GM12878 (cell line): ENCODE results near the gene NDUFB11. TPM values are rescaled to one million over a fixed set of nuclear protein-coding genes. Genes with fewer than 3 reads are reported as not detected.

Experiments
- BHLHE40 ChIP-seq, 2 experiments: fragments of 450-650 bp in 1 of 2; IDR thresholded peaks; 2 replicates each; pipeline ENCODE4 v1.6.1; 2011 to 2017; ENCODE audit warnings: low read depth in 2 of 2, borderline replicate concordance in 1 of 2, improper control_type of control experiment in 1 of 2, low read length in 1 of 2, mild to moderate bottlenecking in 1 of 2
- CBX5 ChIP-seq: sonication (generic); IDR thresholded peaks from 2 replicates; pipeline ENCODE4 v1.6.1; 2016; ENCODE audit warnings: low read depth, moderate library complexity, mild to moderate bottlenecking, inconsistent platforms
- CTCF ChIP-seq, 3 experiments: IDR thresholded peaks in 2 of 3; conservative IDR thresholded peaks in 1 of 3; 2 replicates each; pipeline ENCODE4 v1.5.1; 2011; ENCODE audit warnings: low read depth in 3 of 3, low read length in 3 of 3, mild to moderate bottlenecking in 3 of 3, control low read depth in 2 of 3, moderate library complexity in 2 of 3, inconsistent platforms in 1 of 3, mixed read lengths in 1 of 3; ENCODE audit not compliant: control insufficient read depth in 2 of 3, insufficient read depth in 1 of 3; ENCODE audit errors: extremely low read depth in 1 of 3
- NFYA ChIP-seq: IDR thresholded peaks from 2 replicates; pipeline ENCODE4 v1.6.1; 2011; ENCODE audit warnings: low read depth, mild to moderate bottlenecking, low read length, improper control_type of control experiment, borderline replicate concordance
- NR2C2 ChIP-seq: IDR thresholded peaks from 2 replicates; pipeline ENCODE4 v1.6.1; 2011; ENCODE audit warnings: borderline replicate concordance, low read depth; ENCODE audit not compliant: control insufficient read depth, insufficient read length
- RAD21 ChIP-seq: IDR thresholded peaks from 2 replicates; pipeline ENCODE4 v1.6.1; 2011; ENCODE audit warnings: mild to moderate bottlenecking, low read depth, low read length, moderate library complexity; ENCODE audit not compliant: insufficient read depth
- RFX5 ChIP-seq: IDR thresholded peaks from 2 replicates; pipeline ENCODE4 v1.6.1; 2011; ENCODE audit warnings: low read depth, low read length, improper control_type of control experiment
- ZBTB4 ChIP-seq: fragments of 450-650 bp; formaldehyde crosslinking; IDR thresholded peaks from 2 replicates; pipeline ENCODE4 v1.4.0; 2022; ENCODE audit warnings: mild to moderate bottlenecking, moderate library complexity
- polyA plus RNA-seq, 11 experiments: library from polyadenylated mRNA; depleted of rRNA in 4 of 11; unstranded in 6 of 11; stranded (reverse) in 5 of 11; fragments of >200 nt; fragmentation: Nextera tagmentation in 4 of 11; fragmentation: Illumina TruSeq in 1 of 11; extraction: Ambion mirVana in 4 of 11; extraction: Trizol in 1 of 11; gene quantifications; 1 replicate in 1 of 11; 2 replicates in 10 of 11; pipeline versions ENCODE4 v1.2.1 to v1.2.3, GENCODE V29; 2011 to 2016; ENCODE audit warnings: inconsistent platforms in 2 of 11, missing spikeins in 2 of 11, low read depth in 1 of 11
- small RNA-seq: library from RNA; depleted of rRNA; stranded (forward); fragments of <200 nt; gene quantifications from one replicate; pipeline ENCODE3, GENCODE V24; 2014
- total RNA-seq, 4 experiments: library from RNA; depleted of rRNA in 3 of 4; stranded (reverse); fragments of >200 nt in 3 of 4; fragmentation: Illumina TruSeq in 1 of 4; extraction: Trizol in 1 of 4; gene quantifications; 2 replicates each; pipeline versions ENCODE4 v1.2.1 to v1.2.3, GENCODE V29; 2013 to 2021

Gene NDUFB11
- total and polyA plus RNA-seq, 10 of the 15 experiments (the other 5 are each of a cell fraction or from before 2014, with no cell fraction given): 16.1 to 202 (median 83.3) TPM

GRCh38 chrX:47093248-47093647 is 51.3 kb downstream of the NDUFB11 start (continued):
- TF ChIP-seq CTCF (IDR thresholded peaks at IDR 0.05 in 2 of 3, conservative IDR thresholded peaks at IDR 0.05 in 1 of 3; ENCODE audit: control insufficient read depth in 2 of 3, extremely low read depth in 1 of 3, insufficient read depth in 1 of 3, low read depth in 3 of 3, low read length in 3 of 3) (peak; percentile 37 to 51 (median 49); a peak in 5 of 6 replicates), NFYA (no peak), NR2C2 (no peak), RFX5 (no peak), BHLHE40 (IDR thresholded peaks at IDR 0.05; ENCODE audit: borderline replicate concordance in 1 of 2, low read depth in 2 of 2, low read length in 1 of 2) (no peak), ZBTB4 (CRISPR knock-in tag) (no peak), RAD21 (peak; percentile 57), CBX5 (no peak)

Small RNA genes lying within 50 kb of the gene (small RNA-seq; reads per million reads assigned to genes)
- gene RNU12-2P: not detected

Other genes starting within 250 kb of the NDUFB11 start
- gene JADE3, start 232.3 kb downstream of the NDUFB11 start, total RNA-seq (2014; rRNA removed): 0.51 and 0.54 TPM in 2 replicates
- gene JADE3, start 232.3 kb downstream of the NDUFB11 start, total RNA-seq (2014; rRNA removed; fragmentation: Illumina TruSeq; extraction: Trizol): 0.51 and 0.63 TPM in 2 replicates
- 0.80 and 0.88 TPM in 2 replicates for gene JADE3, start 232.3 kb downstream of the NDUFB11 start, total RNA-seq (2021)
- gene JADE3, start 232.3 kb downstream of the NDUFB11 start, polyA plus RNA-seq (2011; rRNA removed): 12.9 and 13.0 TPM in 2 replicates
- gene JADE3, start 232.3 kb downstream of the NDUFB11 start, polyA plus RNA-seq (2014; fragmentation: Illumina TruSeq; extraction: Trizol): 0.75 and 0.82 TPM in 2 replicates
- gene JADE3, start 232.3 kb downstream of the NDUFB11 start, polyA plus RNA-seq (2014; fragmentation: Nextera tagmentation; extraction: Ambion mirVana): under 1 TPM; 0.06 to 0.13 TPM
- gene JADE3, start 232.3 kb downstream of the NDUFB11 start, polyA plus RNA-seq (2014; rRNA removed): 0.32 and 0.39 TPM in 2 replicates
- under 1 TPM; 0.67 to 0.78 TPM for gene JADE3, start 232.3 kb downstream of the NDUFB11 start, polyA plus RNA-seq (2016; fragmentation: Nextera tagmentation; extraction: Ambion mirVana)
- gene RGN, start 66.3 kb downstream of the NDUFB11 start, total RNA-seq (2014; rRNA removed): not detected in 2 replicates
- gene RGN, start 66.3 kb downstream of the NDUFB11 start, total RNA-seq (2014; rRNA removed; fragmentation: Illumina TruSeq; extraction: Trizol): not detected in 2 replicates
- 0.13 and 0.15 TPM in 2 replicates for gene RGN, start 66.3 kb downstream of the NDUFB11 start, total RNA-seq (2021)
- gene RGN, start 66.3 kb downstream of the NDUFB11 start, polyA plus RNA-seq (2011; rRNA removed): not detected in 2 replicates
- not detected in 2 replicates for gene RGN, start 66.3 kb downstream of the NDUFB11 start, polyA plus RNA-seq (2014; fragmentation: Illumina TruSeq; extraction: Trizol)
- not detected for gene RGN, start 66.3 kb downstream of the NDUFB11 start, polyA plus RNA-seq (2014; fragmentation: Nextera tagmentation; extraction: Ambion mirVana)
- not detected in 2 replicates for gene RGN, start 66.3 kb downstream of the NDUFB11 start, polyA plus RNA-seq (2014; rRNA removed)
- gene RGN, start 66.3 kb downstream of the NDUFB11 start, polyA plus RNA-seq (2016; fragmentation: Nextera tagmentation; extraction: Ambion mirVana): not detected
- 46.8 and 48.0 TPM in 2 replicates for gene RBM10, start 519 bp upstream of the NDUFB11 start, total RNA-seq (2014; rRNA removed)
- 20.7 and 24.8 TPM in 2 replicates for gene RBM10, start 519 bp upstream of the NDUFB11 start, total RNA-seq (2014; rRNA removed; fragmentation: Illumina TruSeq; extraction: Trizol)
- gene RBM10, start 519 bp upstream of the NDUFB11 start, total RNA-seq (2021): 55.5 and 57.6 TPM in 2 replicates
- 7.8 and 16.0 TPM in 2 replicates for gene RBM10, start 519 bp upstream of the NDUFB11 start, polyA plus RNA-seq (2011; rRNA removed)
- 10.4 and 22.5 TPM in 2 replicates for gene RBM10, start 519 bp upstream of the NDUFB11 start, polyA plus RNA-seq (2014; fragmentation: Illumina TruSeq; extraction: Trizol)
- gene RBM10, start 519 bp upstream of the NDUFB11 start, polyA plus RNA-seq (2014; fragmentation: Nextera tagmentation; extraction: Ambion mirVana): 1 to 10 TPM; 1.4 to 4.4 TPM
- 34.9 and 40.2 TPM in 2 replicates for gene RBM10, start 519 bp upstream of the NDUFB11 start, polyA plus RNA-seq (2014; rRNA removed)
- gene RBM10, start 519 bp upstream of the NDUFB11 start, polyA plus RNA-seq (2016; fragmentation: Nextera tagmentation; extraction: Ambion mirVana): 10 to 100 TPM; 50.0 to 60.0 TPM
- gene UBA1, start 49.1 kb upstream of the NDUFB11 start, total RNA-seq (2014; rRNA removed): 228 and 255 TPM in 2 replicates
- 60.1 and 64.7 TPM in 2 replicates for gene UBA1, start 49.1 kb upstream of the NDUFB11 start, total RNA-seq (2014; rRNA removed; fragmentation: Illumina TruSeq; extraction: Trizol)
- gene UBA1, start 49.1 kb upstream of the NDUFB11 start, total RNA-seq (2021): 296 and 314 TPM in 2 replicates
- 96.5 and 271 TPM in 2 replicates for gene UBA1, start 49.1 kb upstream of the NDUFB11 start, polyA plus RNA-seq (2011; rRNA removed)
- 121 and 180 TPM in 2 replicates for gene UBA1, start 49.1 kb upstream of the NDUFB11 start, polyA plus RNA-seq (2014; fragmentation: Illumina TruSeq; extraction: Trizol)
- 10 to 100 TPM; 60.4 to 79.9 TPM for gene UBA1, start 49.1 kb upstream of the NDUFB11 start, polyA plus RNA-seq (2014; fragmentation: Nextera tagmentation; extraction: Ambion mirVana)
- gene UBA1, start 49.1 kb upstream of the NDUFB11 start, polyA plus RNA-seq (2014; rRNA removed): 225 and 247 TPM in 2 replicates
- 100 to 1,000 TPM; 208 to 229 TPM for gene UBA1, start 49.1 kb upstream of the NDUFB11 start, polyA plus RNA-seq (2016; fragmentation: Nextera tagmentation; extraction: Ambion mirVana)
- 45.6 and 45.7 TPM in 2 replicates for gene CDK16, start 74.0 kb upstream of the NDUFB11 start, total RNA-seq (2014; rRNA removed)
- gene CDK16, start 74.0 kb upstream of the NDUFB11 start, total RNA-seq (2014; rRNA removed; fragmentation: Illumina TruSeq; extraction: Trizol): 32.0 and 32.1 TPM in 2 replicates
- gene CDK16, start 74.0 kb upstream of the NDUFB11 start, total RNA-seq (2021): 63.5 and 64.5 TPM in 2 replicates
- gene CDK16, start 74.0 kb upstream of the NDUFB11 start, polyA plus RNA-seq (2011; rRNA removed): 36.5 and 75.1 TPM in 2 replicates
- 41.4 and 50.7 TPM in 2 replicates for gene CDK16, start 74.0 kb upstream of the NDUFB11 start, polyA plus RNA-seq (2014; fragmentation: Illumina TruSeq; extraction: Trizol)
- 1 to 10 TPM; 2.4 to 4.1 TPM for gene CDK16, start 74.0 kb upstream of the NDUFB11 start, polyA plus RNA-seq (2014; fragmentation: Nextera tagmentation; extraction: Ambion mirVana)
- gene CDK16, start 74.0 kb upstream of the NDUFB11 start, polyA plus RNA-seq (2014; rRNA removed): 57.1 and 64.1 TPM in 2 replicates
- 10 to 100 TPM; 43.7 to 52.7 TPM for gene CDK16, start 74.0 kb upstream of the NDUFB11 start, polyA plus RNA-seq (2016; fragmentation: Nextera tagmentation; extraction: Ambion mirVana)
- 15.8 and 20.0 TPM in 2 replicates for gene USP11, start 88.3 kb upstream of the NDUFB11 start, total RNA-seq (2014; rRNA removed)
- gene USP11, start 88.3 kb upstream of the NDUFB11 start, total RNA-seq (2014; rRNA removed; fragmentation: Illumina TruSeq; extraction: Trizol): 13.1 and 14.6 TPM in 2 replicates
- 37.5 and 42.3 TPM in 2 replicates for gene USP11, start 88.3 kb upstream of the NDUFB11 start, total RNA-seq (2021)
- 9.1 and 24.7 TPM in 2 replicates for gene USP11, start 88.3 kb upstream of the NDUFB11 start, polyA plus RNA-seq (2011; rRNA removed)
- 19.9 and 21.0 TPM in 2 replicates for gene USP11, start 88.3 kb upstream of the NDUFB11 start, polyA plus RNA-seq (2014; fragmentation: Illumina TruSeq; extraction: Trizol)
- 1 to 10 TPM; 3.3 to 5.9 TPM for gene USP11, start 88.3 kb upstream of the NDUFB11 start, polyA plus RNA-seq (2014; fragmentation: Nextera tagmentation; extraction: Ambion mirVana)
- 21.8 and 25.1 TPM in 2 replicates for gene USP11, start 88.3 kb upstream of the NDUFB11 start, polyA plus RNA-seq (2014; rRNA removed)
- 10 to 100 TPM; 42.5 to 44.0 TPM for gene USP11, start 88.3 kb upstream of the NDUFB11 start, polyA plus RNA-seq (2016; fragmentation: Nextera tagmentation; extraction: Ambion mirVana)
- 0.06 and 0.16 TPM in 2 replicates for gene ZNF157, start 225.9 kb upstream of the NDUFB11 start, total RNA-seq (2014; rRNA removed)
- gene ZNF157, start 225.9 kb upstream of the NDUFB11 start, total RNA-seq (2014; rRNA removed; fragmentation: Illumina TruSeq; extraction: Trizol): 0.14 and 0.18 TPM in 2 replicates
- gene ZNF157, start 225.9 kb upstream of the NDUFB11 start, total RNA-seq (2021): 0.11 TPM in 1 of 2 replicates, not detected in the other
- 0.08 and 0.23 TPM in 2 replicates for gene ZNF157, start 225.9 kb upstream of the NDUFB11 start, polyA plus RNA-seq (2011; rRNA removed)
- gene ZNF157, start 225.9 kb upstream of the NDUFB11 start, polyA plus RNA-seq (2014; fragmentation: Illumina TruSeq; extraction: Trizol): 0.16 TPM in 2 replicates
- under 1 TPM in 1 of 2 experiments, not detected in 1; 0.05 TPM for gene ZNF157, start 225.9 kb upstream of the NDUFB11 start, polyA plus RNA-seq (2014; fragmentation: Nextera tagmentation; extraction: Ambion mirVana)
- gene ZNF157, start 225.9 kb upstream of the NDUFB11 start, polyA plus RNA-seq (2014; rRNA removed): 0.13 TPM in 1 of 2 replicates, not detected in the other
- under 1 TPM in 1 of 2 experiments, not detected in 1; 0.16 TPM for gene ZNF157, start 225.9 kb upstream of the NDUFB11 start, polyA plus RNA-seq (2016; fragmentation: Nextera tagmentation; extraction: Ambion mirVana)